Uterus (tissue), 4 donors: ENCODE data around the gene ZCCHC2. TPM values are rescaled to one million over a fixed set of nuclear protein-coding genes. Genes with fewer than 3 reads are reported as not detected.
A peak's percentile ranks its signal among the peaks of the same experiment; 100 is the strongest.

ENCODE experiments used
- DNase-seq, 2 donors: peaks; one replicate each; pipeline ENCODE4 v3.0.0-alpha.2; 2019 to 2020
- H3K27ac ChIP-seq, 2 donors: fragments of 200-600 bp; sonication (generic); 1 replicate in 1 of 2; 2 replicates in 1 of 2; pipeline ENCODE4 v1.5.1; 2016 to 2018
- H3K27me3 ChIP-seq, 2 donors: fragments of 200-600 bp; sonication (generic); one replicate each; pipeline ENCODE4 v1.5.1; 2018 to 2019; ENCODE audit warnings: control low read depth in 1 of 2
- H3K36me3 ChIP-seq, 2 donors: fragments of 200-600 bp; sonication (generic); one replicate each; pipeline ENCODE4 v1.5.1; 2019; ENCODE audit warnings: control low read depth in 1 of 2
- H3K4me1 ChIP-seq, 2 donors: fragments of 200-600 bp; sonication (generic); one replicate each; pipeline ENCODE4 v1.5.1; 2018 to 2019; ENCODE audit warnings: control low read depth in 1 of 2
- H3K4me3 ChIP-seq, 2 donors: fragments of 200-600 bp; sonication (generic); 1 replicate in 1 of 2; 2 replicates in 1 of 2; pipeline ENCODE4 v1.5.1; 2018 to 2019; ENCODE audit warnings: mild to moderate bottlenecking in 1 of 2
- H3K9me3 ChIP-seq, 2 donors: fragments of 200-600 bp; sonication (generic); one replicate each; pipeline ENCODE4 v1.5.1; 2019; ENCODE audit warnings: control low read depth in 1 of 2
- CTCF ChIP-seq, 4 experiments: fragments of 200-600 bp in 2 of 4; fragments of 450-650 bp in 2 of 4; sonication (generic) in 2 of 4; IDR thresholded peaks; one replicate each; pipeline ENCODE4 v1.5.1; 2016 to 2019; ENCODE audit warnings: antibody characterized with exemption in 4 of 4, mild to moderate bottlenecking in 2 of 4, moderate library complexity in 1 of 4
- POLR2A ChIP-seq, 2 donors: fragments of 450-650 bp; IDR thresholded peaks; one replicate each; pipeline ENCODE4 v1.6.1; 2016; ENCODE audit warnings: antibody characterized with exemption in 2 of 2, mild to moderate bottlenecking in 1 of 2, moderate library complexity in 1 of 2
- intact Hi-C: fragments of 100-400 bp; cut with DNase I; formaldehyde crosslinking; loops from one replicate; pipeline ENCODE4 v1.15.1; 2023; ENCODE audit warnings: low total_unique reads
- total RNA-seq, 4 donors: library from RNA; depleted of rRNA in 3 of 4; stranded (reverse); fragments of >200 nt in 3 of 4; gene quantifications; one replicate each; pipeline versions ENCODE4 v1.1.0 to v1.2.4, GENCODE V29; 2014 to 2023
- donor health status: DM: yes; HTN: yes; CAD: no.

Gene ZCCHC2
- total RNA-seq, 4 donors from 2014 or later: 7.4 to 44.8 (median 15.5) TPM

GRCh38 chr18:62606106-62606505, 83.3 kb downstream of the ZCCHC2 start:
- Histone ChIP-seq H3K4me3 (no peak overlapping the region), H3K36me3 (no peaks in the 10 kb centered on the region), H3K9me3 (no peaks in the 10 kb centered on the region), H3K27me3 (no peaks in the 10 kb centered on the region), H3K27ac (no peak overlapping the region), H3K4me1 (no peaks in the 10 kb centered on the region)
- no peak for TF ChIP-seq POLR2A (IDR thresholded peaks at IDR 0.05)
- no peak for TF ChIP-seq CTCF (IDR thresholded peaks at IDR 0.05)
- no peak for DNase-seq
- intact Hi-C loops: no loop called here

- DNase-seq: no peak
- Histone ChIP-seq H3K4me1 (no peaks in the 10 kb centered on the region), H3K36me3 (no peaks in the 10 kb centered on the region), H3K9me3 (no peaks in the 10 kb centered on the region), H3K27me3 (no peaks in the 10 kb centered on the region), H3K27ac (no peak overlapping the region), H3K4me3 (no peak overlapping the region)
- TF ChIP-seq POLR2A (IDR thresholded peaks at IDR 0.05): no peak
- intact Hi-C loops: no loop called here
Measured at GRCh38 chr18:62607302-62607701, 84.5 kb downstream of the ZCCHC2 start.

GRCh38 chr18:62607708-62608428, 85.0 kb downstream of the ZCCHC2 start:
- no peaks in the 10 kb centered on the region for H3K27me3 ChIP-seq

GRCh38 chr18:62609764-62610163, 86.9 kb downstream of the ZCCHC2 start:
- DNase-seq: no peak

More at GRCh38 chr18:62607708-62608428, 85.0 kb downstream of the ZCCHC2 start:
- Histone ChIP-seq H3K36me3 (no peaks in the 10 kb centered on the region), H3K9me3 (no peaks in the 10 kb centered on the region), H3K27ac (no peak overlapping the region), H3K4me3 (no peak overlapping the region), H3K4me1 (no peaks in the 10 kb centered on the region)
- no peak for DNase-seq
- TF ChIP-seq CTCF (IDR thresholded peaks at IDR 0.05) (no peak), POLR2A (IDR thresholded peaks at IDR 0.05) (no peak)
- intact Hi-C loops: no loop called here

GRCh38 chr18:62610351-62610700, 87.5 kb downstream of the ZCCHC2 start:
- Histone ChIP-seq H3K4me3 (peak overlapping the region; percentile 15 to 17), H3K27me3 (no peaks in the 10 kb centered on the region), H3K9me3 (no peaks in the 10 kb centered on the region), H3K36me3 (no peaks in the 10 kb centered on the region), H3K4me1 (no peaks in the 10 kb centered on the region), H3K27ac (no peak overlapping the region)
- TF ChIP-seq CTCF (IDR thresholded peaks at IDR 0.05): no peak
- no peak for TF ChIP-seq POLR2A (IDR thresholded peaks at IDR 0.05)
- intact Hi-C loops: no loop called here
- no peak for DNase-seq

More at GRCh38 chr18:62609764-62610163, 86.9 kb downstream of the ZCCHC2 start:
- no peak overlapping the region for H3K4me3 ChIP-seq
- H3K9me3 ChIP-seq: no peaks in the 10 kb centered on the region
- H3K27ac ChIP-seq: no peak overlapping the region
- no peaks in the 10 kb centered on the region for H3K36me3 ChIP-seq
- TF ChIP-seq POLR2A (IDR thresholded peaks at IDR 0.05) (no peak), CTCF (IDR thresholded peaks at IDR 0.05) (no peak)
- intact Hi-C loops: no loop called here
- H3K4me1 ChIP-seq: no peaks in the 10 kb centered on the region
- no peaks in the 10 kb centered on the region for H3K27me3 ChIP-seq
